Frontal cortex (tissue), 4 donors: ENCODE data around the gene SEMA4D. TPM values are rescaled to one million over a fixed set of nuclear protein-coding genes. Genes with fewer than 3 reads are reported as not detected.

Source experiments
- DNase-seq, 2 donors: peaks; one replicate each; pipeline ENCODE4 v3.0.0; 2012; ENCODE audit warnings: low spot score in 2 of 2
- FAIRE-seq: peaks from 2 replicates; lab custom pipeline; 2012; peaks lifted over from hg19 to GRCh38; lab: Jason Lieb, UNC
- total RNA-seq: library from RNA; depleted of rRNA; stranded (reverse); fragments of >200 nt; gene quantifications from one replicate; pipeline ENCODE4 v1.2.3, GENCODE V29; 2014
- donor health status: control.
- donor health status: control.
- donor health status: control.

Gene SEMA4D
- total RNA-seq, 1 donor from 2014 or later: 7.7 TPM

DNA sequence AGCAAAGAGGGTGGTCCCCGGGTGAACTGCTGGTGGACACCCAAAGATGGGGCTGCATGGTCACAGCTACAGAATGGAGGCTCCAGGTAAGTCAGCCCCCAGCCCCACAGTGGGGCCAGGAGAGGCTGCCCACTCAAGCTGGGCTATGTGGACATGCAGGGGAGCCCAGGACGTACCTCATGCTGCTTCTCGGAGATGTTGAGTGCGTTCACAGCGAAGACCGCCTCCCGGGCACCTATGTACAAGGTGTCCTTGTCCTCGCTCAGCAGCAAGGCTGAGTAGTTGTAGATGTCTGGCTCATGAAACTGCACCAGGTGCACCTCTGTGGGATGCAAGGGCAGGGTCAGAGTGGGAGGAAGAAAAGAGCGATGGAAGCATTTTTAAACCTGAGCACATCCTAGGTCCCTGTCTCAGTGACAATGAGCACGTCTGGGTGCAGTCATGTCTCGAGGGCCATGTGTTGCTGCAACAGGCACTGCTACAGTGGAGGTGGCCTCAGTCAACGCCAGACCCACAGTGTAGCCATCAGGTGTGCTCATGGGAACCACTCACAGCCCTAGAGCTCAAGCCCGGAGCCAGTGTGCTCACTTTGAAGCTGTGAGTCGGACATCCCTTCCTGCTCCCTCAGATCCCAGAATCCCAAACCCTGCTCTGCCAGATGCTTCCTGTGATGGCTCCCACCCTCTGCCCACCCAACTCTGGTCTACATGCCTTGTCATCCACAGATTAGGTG lies 95.1 kb downstream of the SEMA4D start:
- DNase-seq (no peak), FAIRE-seq (no peak)

- no peak for DNase-seq
- no peak for FAIRE-seq
Observed at GRCh38 chr9:89400403-89401116, 97.4 kb downstream of the SEMA4D start.

DNA sequence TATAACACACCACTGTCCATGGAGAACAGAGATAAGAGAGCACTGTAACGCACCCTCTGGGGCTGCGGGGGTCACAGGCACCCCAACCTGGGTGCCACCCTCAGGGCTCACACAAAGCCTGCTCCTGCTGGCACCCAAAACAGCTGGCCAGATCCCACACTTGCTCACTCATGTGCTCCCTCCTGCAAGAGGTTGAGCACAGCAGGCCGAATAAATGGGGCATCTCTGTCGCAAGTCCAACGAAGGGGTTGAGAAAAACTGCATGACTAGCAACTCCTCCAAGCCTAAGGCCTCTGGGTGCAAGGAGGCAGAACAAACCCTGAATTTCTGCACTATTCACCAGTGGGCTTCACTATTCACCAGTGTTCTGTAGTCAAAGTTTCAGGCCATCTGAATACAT lies 99.3 kb downstream of the SEMA4D start:
- no peak for FAIRE-seq

GRCh38 chr9:89397471-89397870 lies 100.4 kb downstream of the SEMA4D start:
- DNase-seq: no peak

More for the DNA sequence above, 99.3 kb downstream of the SEMA4D start:
- DNase-seq: no peak

DNA sequence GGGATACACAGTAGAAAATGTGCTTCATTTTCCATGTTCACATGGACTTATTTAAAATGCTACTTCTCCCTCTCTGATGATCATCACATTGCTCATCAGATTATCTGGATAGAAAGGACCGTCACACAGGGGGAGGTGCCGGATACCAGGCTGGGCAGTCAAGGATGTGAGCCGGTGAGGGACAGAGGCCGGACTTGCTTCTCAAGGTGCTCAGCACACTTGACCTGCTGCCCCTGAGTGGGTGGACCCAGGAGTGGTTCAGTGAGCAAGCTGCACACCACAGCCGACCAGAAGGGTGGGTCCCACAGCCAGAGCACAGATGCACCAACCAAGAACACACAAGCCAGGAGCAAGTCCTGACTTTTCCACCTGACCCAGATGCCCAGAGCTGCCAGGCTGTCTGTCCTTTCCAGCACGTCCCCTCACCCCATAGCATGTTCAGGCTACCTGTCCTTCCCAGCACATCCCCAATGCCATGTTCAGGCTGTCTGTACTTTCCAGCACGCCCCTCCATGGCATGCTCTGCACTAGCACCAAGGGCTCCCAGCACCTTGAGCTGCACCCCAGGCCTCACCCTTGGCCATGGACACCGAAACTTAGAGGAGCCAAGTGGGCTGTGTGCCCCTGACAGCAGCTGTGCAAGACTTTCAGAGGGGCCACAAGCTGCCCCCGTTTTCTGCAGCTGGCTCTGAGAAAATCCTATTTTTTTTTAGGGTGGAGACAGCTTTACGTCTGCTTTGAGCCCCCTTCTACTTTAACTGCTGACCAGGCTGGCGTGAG lies 101.8 kb downstream of the SEMA4D start:
- FAIRE-seq (no peak), DNase-seq (no peak)

More at GRCh38 chr9:89397471-89397870, 100.4 kb downstream of the SEMA4D start:
- no peak for FAIRE-seq

DNA sequence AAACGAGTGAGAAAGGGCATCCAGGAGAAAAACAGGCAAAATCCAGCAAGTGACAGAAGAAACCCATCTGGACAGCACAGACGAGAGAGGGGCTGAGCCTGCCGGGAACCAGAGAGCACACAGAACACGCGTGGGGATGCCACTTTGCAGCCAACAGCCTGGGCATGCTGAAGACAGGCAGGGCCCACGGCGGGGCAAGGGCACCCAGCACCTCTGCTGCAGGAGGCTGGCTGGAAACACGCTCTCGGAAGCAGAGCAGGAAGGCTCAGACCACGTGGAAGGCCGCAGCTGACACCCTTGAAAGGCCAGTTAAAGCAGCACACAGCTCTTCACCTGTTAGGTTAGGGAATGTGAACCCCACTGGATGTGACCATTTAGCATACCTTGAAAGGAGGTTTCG lies 103.5 kb downstream of the SEMA4D start:
- DNase-seq (no peak), FAIRE-seq (no peak)

DNA sequence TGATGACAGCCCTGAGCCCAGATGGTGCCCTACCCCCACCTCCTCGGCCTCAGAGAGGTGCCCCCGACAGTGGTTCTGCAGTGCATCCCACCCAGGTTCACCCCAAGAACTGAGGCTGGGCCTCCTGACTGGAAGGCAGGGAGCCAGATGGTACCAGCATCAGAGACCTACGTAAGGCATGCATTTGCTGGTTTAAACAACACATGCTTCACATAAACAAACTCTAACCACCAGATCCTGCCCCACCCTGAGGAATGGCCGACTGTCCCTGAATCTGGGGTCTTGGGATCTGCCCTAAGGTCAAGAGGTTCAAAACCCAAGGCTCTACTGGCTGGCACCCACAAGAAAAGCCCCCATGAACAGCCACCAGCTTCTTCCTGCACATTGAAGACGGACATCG lies 106.3 kb downstream of the SEMA4D start:
- DNase-seq: no peak
- no peak for FAIRE-seq

GRCh38 chr9:89390578-89391116 lies 107.3 kb downstream of the SEMA4D start:
- FAIRE-seq (no peak), DNase-seq (no peak)

DNA sequence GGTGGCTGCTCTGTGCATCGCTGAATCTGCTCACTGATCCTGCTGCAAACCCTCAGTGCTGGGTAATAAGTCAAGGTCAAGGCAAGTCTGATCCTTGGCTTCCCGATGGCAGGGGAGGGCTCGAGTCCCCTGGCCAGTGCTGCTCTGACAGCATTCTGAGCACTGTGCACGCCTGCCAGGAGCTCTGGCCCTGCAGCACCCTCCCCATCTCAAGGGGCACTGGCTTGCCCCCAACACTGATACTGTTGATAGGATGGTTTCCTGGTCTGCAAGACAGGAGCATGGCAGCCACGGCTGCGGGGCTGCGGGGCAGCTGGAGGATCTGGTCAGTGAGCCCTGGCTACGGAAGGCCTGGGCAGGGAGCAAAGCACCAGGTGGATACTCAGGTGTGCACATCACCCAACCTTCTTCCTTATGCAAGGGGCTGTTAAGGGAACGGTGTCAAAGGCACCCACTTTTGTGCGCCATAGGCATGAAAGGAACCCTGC lies 107.8 kb downstream of the SEMA4D start:
- FAIRE-seq (no peak), DNase-seq (no peak)

DNA sequence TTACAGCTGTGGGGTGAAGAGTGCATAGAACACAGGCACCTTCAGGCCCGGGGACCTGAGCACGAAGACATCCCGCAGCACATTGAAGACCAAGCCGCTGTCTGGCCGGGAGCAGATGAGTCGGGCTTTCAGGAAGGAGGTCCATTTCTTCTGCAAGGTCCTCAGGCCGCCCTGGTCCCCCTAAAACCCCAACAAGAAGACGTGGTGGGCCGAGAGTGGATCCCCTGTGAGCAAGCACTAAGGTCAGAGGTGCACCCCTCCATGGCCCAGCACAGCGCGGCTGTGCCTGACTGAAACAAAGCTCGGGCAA lies 109.1 kb downstream of the SEMA4D start:
- FAIRE-seq (no peak), DNase-seq (no peak)

DNA sequence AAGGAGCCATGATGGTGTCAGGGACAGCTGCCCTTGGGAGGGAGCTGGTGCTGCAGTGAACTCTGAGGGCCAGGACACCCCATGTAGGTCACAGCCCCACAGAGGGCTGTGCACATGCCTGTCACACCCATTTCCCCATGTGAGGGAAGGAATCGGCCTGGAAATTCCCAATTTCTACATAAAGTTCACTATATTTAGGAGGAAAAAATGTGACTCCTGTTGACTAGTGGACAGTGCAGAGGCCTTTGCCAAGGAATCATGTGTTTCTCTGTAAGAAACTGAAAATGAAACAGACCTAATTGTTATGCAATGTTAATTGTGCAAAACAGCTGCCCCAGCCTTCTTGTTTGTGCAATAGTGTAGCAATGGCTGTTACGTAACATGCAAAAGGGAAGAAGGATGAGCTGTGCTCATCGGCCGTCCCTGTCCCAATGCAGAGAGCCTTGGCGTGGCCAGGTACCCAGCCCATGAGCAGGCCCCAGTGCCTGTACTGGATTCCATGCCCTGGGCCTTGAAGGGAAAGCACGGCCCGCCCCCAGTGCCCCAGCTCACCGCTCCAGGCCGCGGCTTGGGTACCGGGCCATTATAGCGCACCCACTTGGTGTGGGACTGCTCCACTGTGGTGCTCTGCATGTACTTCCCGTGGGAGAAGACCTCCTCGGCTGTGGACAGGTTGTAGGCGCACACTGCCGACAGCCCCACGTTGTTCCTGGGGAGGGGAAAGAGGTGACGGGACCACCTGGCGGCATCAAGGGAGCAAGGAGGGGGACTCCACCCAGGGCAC lies 109.6 kb downstream of the SEMA4D start:
- DNase-seq (peak; percentile 56 to 77), FAIRE-seq (no peak)

- DNase-seq (no peak), FAIRE-seq (no peak)
Observed at GRCh38 chr9:89387197-89387849, 110.6 kb downstream of the SEMA4D start.

DNA sequence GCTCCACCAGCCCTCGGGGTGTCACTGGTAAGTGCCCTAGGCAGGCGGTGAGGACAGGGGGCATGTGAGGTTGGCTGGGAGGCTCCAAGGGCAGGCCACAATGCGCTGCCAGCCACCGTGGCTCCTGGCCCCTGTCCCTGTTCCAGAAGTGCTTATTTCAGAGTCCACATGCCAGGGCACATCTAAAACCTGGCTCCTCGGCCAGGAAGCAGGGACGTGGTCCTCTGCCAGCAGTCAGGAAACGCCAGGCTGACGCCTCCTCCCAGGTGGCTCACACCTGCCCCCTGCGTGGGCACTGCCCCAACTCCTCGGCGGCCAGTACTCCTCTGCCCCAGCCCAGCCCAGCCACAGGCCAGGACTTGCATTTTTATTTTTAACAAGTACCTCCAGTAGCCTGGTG lies 111.1 kb downstream of the SEMA4D start:
- DNase-seq: no peak
- no peak for FAIRE-seq

DNA sequence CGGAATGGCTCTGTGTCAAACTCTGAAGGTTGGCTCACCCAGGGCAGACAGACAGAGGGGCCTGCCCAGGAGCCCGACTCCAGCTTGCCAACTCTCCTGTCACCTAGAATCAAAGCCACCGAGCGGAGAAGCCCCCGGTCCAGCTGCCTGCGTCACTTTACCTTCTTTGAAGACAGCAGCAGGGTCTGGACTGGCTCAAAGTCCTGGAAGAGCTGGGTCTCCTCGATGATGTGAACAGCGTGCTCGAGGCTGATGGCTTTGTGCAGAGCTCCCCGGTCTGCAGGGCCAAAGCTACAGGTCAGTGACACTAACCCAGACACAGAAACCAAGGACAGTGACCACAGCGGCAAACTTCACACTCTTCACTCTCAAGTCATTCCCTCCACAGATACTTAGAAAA lies 111.7 kb downstream of the SEMA4D start:
- DNase-seq (no peak), FAIRE-seq (no peak)

GRCh38 chr9:89384783-89385182 lies 113.1 kb downstream of the SEMA4D start:
- DNase-seq (no peak), FAIRE-seq (no peak)

DNA sequence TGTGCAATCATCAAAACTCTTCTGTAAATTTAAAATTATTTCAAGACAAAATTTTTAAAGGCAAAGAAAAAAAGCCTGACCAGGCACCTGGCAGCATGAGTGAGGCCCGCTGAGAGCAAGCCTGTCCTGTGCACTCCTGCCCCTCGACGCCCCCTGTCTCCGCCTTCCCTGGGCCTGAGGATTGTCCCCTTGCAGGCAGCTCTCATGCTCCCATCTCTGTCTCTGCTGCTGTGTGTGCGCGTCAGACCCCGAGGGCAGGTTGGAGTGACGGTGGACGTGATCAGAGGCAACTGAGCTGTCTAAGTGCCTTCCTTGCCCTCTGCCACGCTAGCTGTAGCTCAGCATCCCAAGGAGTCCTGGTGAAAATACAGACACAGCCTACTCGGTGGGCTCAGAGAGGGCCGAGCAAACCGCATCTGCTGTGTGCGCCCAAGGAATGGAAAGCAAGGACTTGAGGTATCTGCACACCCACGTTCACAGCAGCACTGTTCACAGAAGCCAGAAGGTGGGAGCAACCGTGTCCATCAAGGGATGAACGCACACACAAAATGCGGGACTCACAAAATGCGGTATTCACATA lies 114.1 kb downstream of the SEMA4D start:
- DNase-seq (no peak), FAIRE-seq (no peak)

DNA sequence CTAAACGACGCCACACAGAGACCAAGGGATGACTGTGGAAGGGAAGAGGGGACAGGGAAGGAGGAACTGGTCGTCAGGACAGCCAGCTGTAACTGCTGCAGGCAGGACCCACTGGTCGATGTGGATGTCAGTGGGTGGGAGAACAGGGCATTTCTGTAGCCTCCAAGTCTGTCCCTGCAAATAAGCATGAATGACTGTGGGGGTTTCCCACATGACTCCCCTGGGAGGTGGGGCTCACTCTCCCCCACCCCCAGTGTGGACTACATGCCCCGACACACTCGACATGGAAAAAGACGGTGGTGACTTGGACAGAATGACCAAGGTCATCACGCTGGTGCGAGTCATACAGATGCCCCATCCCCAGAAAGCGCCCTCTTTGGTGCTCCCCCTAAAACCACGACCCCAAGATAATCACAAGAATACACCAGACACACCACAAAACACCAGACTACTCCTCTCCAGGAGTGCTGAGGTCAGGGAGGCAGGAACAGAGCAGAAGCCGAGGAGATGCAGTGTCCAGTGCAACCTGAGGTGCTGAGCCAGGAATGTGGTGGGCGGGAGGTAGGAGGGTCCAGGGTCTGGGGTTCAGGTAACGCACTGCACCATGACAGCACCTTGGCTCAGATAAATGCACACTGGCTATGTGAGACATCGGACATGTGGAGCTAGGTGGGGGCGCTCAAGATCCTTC lies 114.7 kb downstream of the SEMA4D start:
- DNase-seq: no peak

More for the DNA sequence above, 114.7 kb downstream of the SEMA4D start:
- FAIRE-seq: no peak
